ENCODE results near the gene COX7B2. TPM values are rescaled to one million over a fixed set of nuclear protein-coding genes. Genes with fewer than 3 reads are reported as not detected.

Gene COX7B2
- total and polyA plus RNA-seq, 4 donors: not detected

- no peak overlapping the region for H3K4me3 ChIP-seq
- H3K27me3 ChIP-seq (ENCODE audit: control insufficient read depth in 3 of 3, insufficient read depth in 3 of 3, low read length in 2 of 3): peaks cover 0 to 26% (median 0%) of the 10 kb centered on the region in 3 donors
- ATAC-seq (ENCODE audit: insufficient read depth, low FRiP score) (no peak), DNase-seq (no peak)
- WGBS, 2 donors: 16 to 28% methylated on average over 2 of the region's 2 CpGs
- no peaks in the 10 kb centered on the region for H3K36me3 ChIP-seq (ENCODE audit: control insufficient read depth in 4 of 4, insufficient read depth in 4 of 4, low read length in 4 of 4)
- no peak overlapping the region for H3K9ac ChIP-seq (ENCODE audit: insufficient read depth in 1 of 2, low read length in 2 of 2)
- no peak for TF ChIP-seq CTCF (IDR thresholded peaks at IDR 0.05; ENCODE audit: control extremely low read depth, extremely low read depth)
- peaks cover 0 to 14% (median 0%) of the 10 kb centered on the region in 5 donors for H3K4me1 ChIP-seq (ENCODE audit: control insufficient read depth in 5 of 5, insufficient read depth in 5 of 5, low read length in 5 of 5)
- H3K27ac ChIP-seq (ENCODE audit: low read depth in 1 of 2, low read length in 1 of 2): peak overlapping the region in 1 of 2 donors; percentile 79
- no peaks in the 10 kb centered on the region for H3K9me3 ChIP-seq (ENCODE audit: control insufficient read depth in 4 of 4, insufficient read depth in 3 of 4, low read length in 3 of 4)
Observed at GRCh38 chr4:46947541-46947940, 38.5 kb upstream of the COX7B2 start.

- Histone ChIP-seq H3K9ac (ENCODE audit: insufficient read depth in 1 of 2, low read length in 2 of 2) (no peak overlapping the region), H3K9me3 (ENCODE audit: control insufficient read depth in 4 of 4, insufficient read depth in 3 of 4, low read length in 3 of 4) (no peaks in the 10 kb centered on the region), H3K4me1 (ENCODE audit: control insufficient read depth in 5 of 5, insufficient read depth in 5 of 5, low read length in 5 of 5) (peaks cover 0 to 14% (median 0%) of the 10 kb centered on the region in 5 donors), H3K27ac (ENCODE audit: low read depth in 1 of 2, low read length in 1 of 2) (peak overlapping the region in 1 of 2 donors; percentile 79), H3K27me3 (ENCODE audit: control insufficient read depth in 3 of 3, insufficient read depth in 3 of 3, low read length in 2 of 3) (peaks cover 0 to 22% (median 0%) of the 10 kb centered on the region in 3 donors), H3K4me3 (no peak overlapping the region), H3K36me3 (ENCODE audit: control insufficient read depth in 4 of 4, insufficient read depth in 4 of 4, low read length in 4 of 4) (no peaks in the 10 kb centered on the region)
- 67 to 78% methylated on average over 6 of the region's 6 CpGs for WGBS, 2 donors
- TF ChIP-seq CTCF (IDR thresholded peaks at IDR 0.05; ENCODE audit: control extremely low read depth, extremely low read depth): no peak
- ATAC-seq (ENCODE audit: insufficient read depth, low FRiP score) (no peak), DNase-seq (peak in 2 of 3 donors; percentile 9 to 14)
Observed at GRCh38 chr4:46946919-46947536, 38.0 kb upstream of the COX7B2 start.

DNA sequence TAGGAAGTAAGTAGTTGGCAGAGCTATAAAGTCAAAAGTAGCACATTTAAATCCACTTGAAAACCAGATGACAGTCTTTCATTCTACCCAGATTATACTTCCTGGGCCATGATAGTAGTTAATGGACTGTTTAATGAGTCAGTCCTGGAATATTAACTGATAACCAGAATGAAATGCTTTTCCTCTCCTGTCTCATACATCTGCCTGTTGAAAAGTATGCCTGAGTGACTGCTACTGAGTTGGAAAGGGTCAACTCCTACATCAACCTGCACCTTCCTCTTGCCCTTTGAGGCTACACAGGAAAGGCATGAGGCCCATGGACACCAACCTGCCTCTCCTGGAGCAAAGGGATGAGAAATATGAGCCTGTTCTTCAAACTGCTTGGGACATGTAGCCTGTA, 36.0 kb upstream of the COX7B2 start:
- H3K27me3 ChIP-seq (ENCODE audit: control insufficient read depth in 3 of 3, insufficient read depth in 3 of 3, low read length in 2 of 3): peaks cover 0 to 19% (median 0%) of the 10 kb centered on the region in 3 donors
- DNase-seq: no peak
- no peak overlapping the region for H3K4me3 ChIP-seq
- ATAC-seq (ENCODE audit: insufficient read depth, low FRiP score): no peak
- no peaks in the 10 kb centered on the region for H3K9me3 ChIP-seq (ENCODE audit: control insufficient read depth in 4 of 4, insufficient read depth in 3 of 4, low read length in 3 of 4)
- no peak overlapping the region for H3K9ac ChIP-seq (ENCODE audit: insufficient read depth in 1 of 2, low read length in 2 of 2)
- H3K27ac ChIP-seq (ENCODE audit: low read depth in 1 of 2, low read length in 1 of 2): peak overlapping the region in 1 of 2 donors; percentile 30
- no peak for TF ChIP-seq CTCF (IDR thresholded peaks at IDR 0.05; ENCODE audit: control extremely low read depth, extremely low read depth)
- H3K36me3 ChIP-seq (ENCODE audit: control insufficient read depth in 4 of 4, insufficient read depth in 4 of 4, low read length in 4 of 4): no peaks in the 10 kb centered on the region
- H3K4me1 ChIP-seq (ENCODE audit: control insufficient read depth in 5 of 5, insufficient read depth in 5 of 5, low read length in 5 of 5): peaks cover 0 to 14% (median 0%) of the 10 kb centered on the region in 5 donors

DNA sequence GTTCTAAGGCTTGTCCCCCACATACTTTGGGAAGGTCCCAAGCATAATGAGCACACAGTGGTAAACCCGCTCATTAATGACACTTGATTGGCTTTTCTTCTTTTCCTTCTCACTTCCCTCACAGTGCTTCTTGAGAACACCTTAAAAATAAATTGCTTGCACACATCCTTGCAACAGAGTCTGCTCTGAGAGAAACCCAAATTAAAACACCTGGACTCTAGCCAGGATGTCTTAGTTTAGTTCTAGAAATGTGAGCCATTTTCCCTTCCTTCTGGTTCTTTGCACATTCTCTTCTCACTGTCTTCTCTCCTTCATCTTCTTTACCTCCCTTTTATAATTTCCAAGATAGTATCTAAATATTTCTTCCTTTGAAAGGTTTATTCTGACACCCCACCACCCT, 35.3 kb upstream of the COX7B2 start:
- no peak for TF ChIP-seq CTCF (IDR thresholded peaks at IDR 0.05; ENCODE audit: control extremely low read depth, extremely low read depth)
- H3K9ac ChIP-seq (ENCODE audit: insufficient read depth in 1 of 2, low read length in 2 of 2): no peak overlapping the region
- no peak overlapping the region for H3K4me3 ChIP-seq
- H3K4me1 ChIP-seq (ENCODE audit: control insufficient read depth in 5 of 5, insufficient read depth in 5 of 5, low read length in 5 of 5): peaks cover 0 to 14% (median 0%) of the 10 kb centered on the region in 5 donors
- H3K36me3 ChIP-seq (ENCODE audit: control insufficient read depth in 4 of 4, insufficient read depth in 4 of 4, low read length in 4 of 4): no peaks in the 10 kb centered on the region
- no peak for ATAC-seq (ENCODE audit: insufficient read depth, low FRiP score)
- no peak for DNase-seq
- H3K9me3 ChIP-seq (ENCODE audit: control insufficient read depth in 4 of 4, insufficient read depth in 3 of 4, low read length in 3 of 4): no peaks in the 10 kb centered on the region
- WGBS, 2 donors: 88 to 97% methylated on average over 1 of the region's 1 CpG
- peaks cover 0 to 14% (median 0%) of the 10 kb centered on the region in 3 donors for H3K27me3 ChIP-seq (ENCODE audit: control insufficient read depth in 3 of 3, insufficient read depth in 3 of 3, low read length in 2 of 3)
- H3K27ac ChIP-seq (ENCODE audit: low read depth in 1 of 2, low read length in 1 of 2): no peak overlapping the region
